Activated CD8-positive, alpha-beta T cell treated with anti-CD3 and anti-CD28 coated beads for 36 hours (primary cell): ENCODE results near the gene GALNT17. TPM values are rescaled to one million over a fixed set of nuclear protein-coding genes. Genes with fewer than 3 reads are reported as not detected.

ENCODE experiments used
- ATAC-seq: fragments of 200-7000 bp; cut with Tn5 transposase; one replicate; pipeline ENCODE4 v1.10.0; 2021; ENCODE audit warnings: mild to moderate bottlenecking, moderate library complexity
- CTCF ChIA-PET: fragments of 350-600 bp; sonication (Branson Sonifier 250); formaldehyde crosslinking; loops from one replicate; lab custom pipeline; 2021; ENCODE audit warnings: antibody characterized with exemption; lab: Charles Lee
- POLR2A ChIA-PET: fragments of 350-600 bp; sonication (Branson Sonifier 250); formaldehyde crosslinking; loops from one replicate; lab custom pipeline; 2021; ENCODE audit warnings: antibody characterized with exemption; lab: Charles Lee
- DNase-seq: peaks from one replicate; pipeline ENCODE4 v3.0.0-alpha.2; 2020
- H3K27ac Mint-ChIP-seq: one replicate; pipeline ENCODE4 v1.8.0; 2021; ENCODE audit warnings: mild to moderate bottlenecking, mixed read lengths
- H3K27me3 Mint-ChIP-seq: one replicate; pipeline ENCODE4 v1.8.0; 2021; ENCODE audit warnings: mixed read lengths
- H3K36me3 Mint-ChIP-seq: one replicate; pipeline ENCODE4 v1.8.0; 2021; ENCODE audit warnings: low read depth, mixed read lengths
- H3K4me1 Mint-ChIP-seq: one replicate; pipeline ENCODE4 v1.8.0; 2021; ENCODE audit warnings: low read depth, mixed read lengths
- H3K4me3 Mint-ChIP-seq: one replicate; pipeline ENCODE4 v1.8.0; 2021; ENCODE audit warnings: mild to moderate bottlenecking, moderate library complexity, mixed read lengths
- H3K9me3 Mint-ChIP-seq: one replicate; pipeline ENCODE4 v1.8.0; 2021; ENCODE audit warnings: mixed read lengths
- intact Hi-C: fragments of 100-400 bp; cut with micrococcal nuclease; formaldehyde crosslinking; loops from one replicate; pipeline ENCODE4 v1.10.0; 2022
- total RNA-seq, 2 experiments: library from RNA; stranded (reverse); gene quantifications; one replicate each; pipeline ENCODE4 v1.2.3, GENCODE V29; 2021
- TF ChIP-seq, protein P1 (sequence below): fragments of 200-600 bp; IDR thresholded peaks from one replicate; pipeline ENCODE4 v1.8.0; 2022; ENCODE audit warnings: antibody characterized with exemption, mild to moderate bottlenecking

The GALNT17 gene
- total RNA-seq, 2 experiments from 2014 or later, result not detected

DNA sequence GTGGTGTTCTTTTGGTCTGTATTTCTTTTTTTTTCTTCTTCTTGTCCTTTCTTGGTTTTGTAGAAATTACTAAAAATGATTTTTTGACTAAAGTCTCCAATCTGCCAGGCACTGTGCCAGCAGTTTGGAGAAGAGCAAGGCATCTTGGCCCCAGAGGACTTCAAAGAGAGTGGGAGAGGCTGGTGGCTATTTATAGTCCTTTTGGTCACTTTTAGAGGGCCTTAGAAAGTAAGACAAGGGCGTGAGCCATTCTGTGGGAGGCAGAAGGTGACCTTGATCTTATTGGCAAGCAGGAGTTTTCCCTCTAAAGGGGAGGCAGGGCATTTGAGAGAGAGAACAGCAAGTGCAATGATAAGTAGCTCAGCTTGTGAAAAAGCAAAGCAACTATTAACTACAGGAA, 211.9 kb downstream of the GALNT17 start:
- DNase-seq, result no peak
- CTCF ChIA-PET, result no interaction called here
- ATAC-seq, result no peak
- Mint-ChIP-seq H3K36me3 (no peaks in the 10 kb centered on the region), H3K9me3 (peaks cover 14% of the 10 kb centered on the region), H3K4me1 (no peaks in the 10 kb centered on the region), H3K27me3 (no peaks in the 10 kb centered on the region), H3K4me3 (no peak overlapping the region), H3K27ac (no peak overlapping the region)
- POLR2A ChIA-PET, result no interaction called here
- TF ChIP-seq, protein P1, sequence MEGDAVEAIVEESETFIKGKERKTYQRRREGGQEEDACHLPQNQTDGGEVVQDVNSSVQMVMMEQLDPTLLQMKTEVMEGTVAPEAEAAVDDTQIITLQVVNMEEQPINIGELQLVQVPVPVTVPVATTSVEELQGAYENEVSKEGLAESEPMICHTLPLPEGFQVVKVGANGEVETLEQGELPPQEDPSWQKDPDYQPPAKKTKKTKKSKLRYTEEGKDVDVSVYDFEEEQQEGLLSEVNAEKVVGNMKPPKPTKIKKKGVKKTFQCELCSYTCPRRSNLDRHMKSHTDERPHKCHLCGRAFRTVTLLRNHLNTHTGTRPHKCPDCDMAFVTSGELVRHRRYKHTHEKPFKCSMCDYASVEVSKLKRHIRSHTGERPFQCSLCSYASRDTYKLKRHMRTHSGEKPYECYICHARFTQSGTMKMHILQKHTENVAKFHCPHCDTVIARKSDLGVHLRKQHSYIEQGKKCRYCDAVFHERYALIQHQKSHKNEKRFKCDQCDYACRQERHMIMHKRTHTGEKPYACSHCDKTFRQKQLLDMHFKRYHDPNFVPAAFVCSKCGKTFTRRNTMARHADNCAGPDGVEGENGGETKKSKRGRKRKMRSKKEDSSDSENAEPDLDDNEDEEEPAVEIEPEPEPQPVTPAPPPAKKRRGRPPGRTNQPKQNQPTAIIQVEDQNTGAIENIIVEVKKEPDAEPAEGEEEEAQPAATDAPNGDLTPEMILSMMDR, result no peak
- intact Hi-C loops, result no loop called here

DNA sequence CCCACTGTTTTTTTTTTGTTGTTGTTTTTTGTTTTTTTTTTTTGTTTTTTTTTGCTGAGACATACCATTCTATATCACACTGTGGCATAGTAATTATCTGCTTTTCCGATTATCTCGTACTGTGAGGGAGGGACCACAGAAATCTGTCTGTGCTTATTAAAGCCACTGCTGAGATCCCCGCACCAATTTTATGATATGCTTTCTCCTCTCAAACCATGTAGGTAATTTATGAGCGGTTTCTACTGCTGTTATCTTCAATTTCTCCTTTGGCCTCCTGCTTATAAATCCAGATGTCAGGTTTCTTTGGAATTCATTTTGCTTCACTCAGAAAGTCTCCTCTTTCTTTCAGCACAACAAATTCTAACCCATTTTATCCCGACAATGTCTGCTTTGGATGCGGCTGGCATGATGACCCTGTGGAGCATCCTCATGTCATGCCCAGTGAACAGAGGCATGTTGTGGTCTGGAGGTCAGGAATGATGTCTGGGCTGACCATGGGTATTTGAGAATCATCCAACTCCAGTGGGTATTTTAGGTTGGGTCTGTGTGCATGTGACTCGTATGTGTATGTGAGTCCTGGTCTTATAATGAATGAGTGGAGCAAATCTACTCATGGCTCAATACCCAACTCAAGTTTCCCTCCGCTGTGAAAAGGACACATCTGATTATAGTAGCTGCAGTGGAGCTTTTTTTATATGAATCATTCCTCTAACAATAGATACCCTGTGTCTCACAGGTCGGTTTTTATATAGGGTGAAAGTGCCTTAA, 213.4 kb downstream of the GALNT17 start:
- ATAC-seq (no peak), DNase-seq (no peak)
- TF ChIP-seq, protein P1, result no peak
- Mint-ChIP-seq H3K9me3 (peaks cover 13% of the 10 kb centered on the region), H3K36me3 (no peaks in the 10 kb centered on the region), H3K27me3 (no peaks in the 10 kb centered on the region), H3K27ac (no peak overlapping the region), H3K4me3 (no peak overlapping the region), H3K4me1 (no peaks in the 10 kb centered on the region)
- ChIA-PET POLR2A (no interaction called here), CTCF (no interaction called here)
- intact Hi-C loops, result no loop called here

DNA sequence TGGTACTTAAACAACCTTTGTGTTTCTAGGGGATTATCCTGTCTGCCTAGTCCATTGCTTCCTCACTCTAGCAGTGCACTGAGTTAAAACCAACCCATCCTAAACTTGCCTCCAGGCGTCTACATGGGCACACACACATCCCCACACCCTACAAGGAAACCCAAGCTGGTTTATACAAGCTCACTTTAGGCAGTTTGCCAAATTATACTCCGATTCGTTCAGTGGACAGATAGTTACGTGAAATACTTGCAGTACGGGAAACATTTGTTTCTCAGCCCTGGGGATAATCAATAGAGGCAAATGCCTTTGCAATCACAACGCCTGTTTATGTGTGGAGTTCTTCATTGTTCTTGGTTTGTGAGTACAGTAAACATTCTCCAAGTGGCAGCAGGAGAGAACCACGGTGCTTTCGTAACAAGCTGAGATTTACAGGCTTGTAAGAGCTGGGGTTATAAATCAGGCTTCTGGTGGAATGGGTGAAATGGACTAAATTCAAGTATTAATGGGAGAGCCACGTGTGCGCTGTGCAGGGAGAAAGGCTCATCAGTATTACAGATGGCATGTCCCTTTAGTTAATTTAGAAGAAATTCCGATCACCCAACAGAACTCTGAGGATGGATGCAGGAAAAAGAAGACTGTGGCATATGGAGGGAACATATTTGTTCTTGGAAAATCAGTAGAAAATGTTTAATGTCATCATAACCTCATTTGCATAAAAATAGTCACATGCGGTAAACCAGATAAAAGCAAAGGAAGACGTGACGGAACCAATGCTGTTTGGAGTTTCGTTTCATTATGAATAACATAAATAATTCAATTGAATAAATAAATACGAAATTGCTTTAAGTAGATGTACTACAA, 217.1 kb downstream of the GALNT17 start:
- Mint-ChIP-seq H3K27ac (no peak overlapping the region), H3K27me3 (no peaks in the 10 kb centered on the region), H3K9me3 (peaks cover 12% of the 10 kb centered on the region), H3K36me3 (no peaks in the 10 kb centered on the region), H3K4me1 (no peaks in the 10 kb centered on the region), H3K4me3 (no peak overlapping the region)
- TF ChIP-seq, protein P1, result no peak
- ATAC-seq (no peak), DNase-seq (no peak)
- ChIA-PET POLR2A (no interaction called here), CTCF (no interaction called here)
- intact Hi-C loops, result no loop called here

DNA sequence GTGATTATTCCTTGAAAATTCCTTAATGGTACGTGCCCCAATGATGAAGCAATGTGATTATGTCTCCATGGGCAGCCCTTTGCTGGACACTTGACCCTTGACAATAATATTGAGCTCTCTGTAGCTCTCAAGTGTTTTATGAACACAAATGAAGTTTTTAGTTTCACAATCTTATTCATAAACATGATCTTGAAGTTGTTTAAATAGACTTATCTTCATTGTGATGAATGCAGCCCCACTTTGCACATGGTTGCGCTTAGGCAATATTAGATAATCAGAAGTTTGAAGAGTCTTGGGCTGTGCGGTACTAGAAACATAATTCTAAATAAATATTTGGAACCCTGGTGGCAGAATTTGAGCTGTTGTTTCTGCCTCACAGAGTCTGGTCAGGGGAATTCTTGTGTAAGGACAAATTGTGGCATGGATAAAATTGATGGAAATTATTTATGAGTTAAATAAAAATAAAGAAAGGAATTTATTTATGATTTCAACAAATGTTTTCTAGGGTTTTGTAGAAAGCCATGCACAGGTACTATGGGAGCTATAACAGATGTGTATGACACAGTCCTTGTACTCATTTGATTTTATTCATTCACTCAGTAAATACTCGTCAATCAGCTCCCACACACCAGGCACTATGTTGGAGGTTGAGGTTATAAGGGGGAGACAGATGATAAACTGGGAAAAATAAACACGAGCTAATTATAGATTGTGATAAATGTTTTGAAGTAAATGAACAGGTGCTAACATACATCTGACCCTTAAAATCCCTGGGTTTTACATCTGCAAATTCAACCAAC, 217.9 kb downstream of the GALNT17 start:
- TF ChIP-seq, protein P1, result no peak
- intact Hi-C loops, result no loop called here
- ATAC-seq, result no peak
- ChIA-PET CTCF (no interaction called here), POLR2A (no interaction called here)
- Mint-ChIP-seq H3K27ac (no peak overlapping the region), H3K4me1 (no peaks in the 10 kb centered on the region), H3K4me3 (no peak overlapping the region), H3K9me3 (peaks cover 10% of the 10 kb centered on the region), H3K36me3 (no peaks in the 10 kb centered on the region), H3K27me3 (no peaks in the 10 kb centered on the region)
- no peak for DNase-seq
